Lung (tissue), 13 donors: Measurements from ENCODE around the gene KCTD20. TPM values are rescaled to one million over a fixed set of nuclear protein-coding genes. Genes with fewer than 3 reads are reported as not detected.

ENCODE experiments used
- ATAC-seq: fragments of 200-7000 bp; cut with Tn5 transposase; one replicate; pipeline ENCODE4 v1.9.1; 2020; ENCODE audit warnings: moderate number of reproducible peaks; ENCODE audit not compliant: insufficient read depth, low FRiP score
- DNase-seq, 3 donors: peaks; one replicate each; pipeline ENCODE4 v3.0.0-alpha.2; 2013 to 2017
- H3K27ac ChIP-seq, 2 donors: one replicate each; pipeline ENCODE4 v1.5.1; 2013; ENCODE audit warnings: mild to moderate bottlenecking in 2 of 2, moderate library complexity in 2 of 2, control low read depth in 1 of 2, inconsistent platforms in 1 of 2, low read depth in 1 of 2, low read length in 1 of 2
- H3K27me3 ChIP-seq, 3 donors: one replicate each; pipeline ENCODE4 v1.5.1; 2013; ENCODE audit warnings: low read length in 2 of 3; ENCODE audit not compliant: control insufficient read depth in 3 of 3, insufficient read depth in 3 of 3
- H3K36me3 ChIP-seq, 4 donors: one replicate each; pipeline ENCODE4 v1.5.1; 2013; ENCODE audit warnings: low read length in 4 of 4, mild to moderate bottlenecking in 1 of 4, moderate library complexity in 1 of 4; ENCODE audit not compliant: control insufficient read depth in 4 of 4, insufficient read depth in 4 of 4
- H3K4me1 ChIP-seq, 5 donors: one replicate each; pipeline ENCODE4 v1.5.1; 2013; ENCODE audit warnings: low read length in 5 of 5, mild to moderate bottlenecking in 2 of 5, moderate library complexity in 1 of 5; ENCODE audit not compliant: control insufficient read depth in 5 of 5, insufficient read depth in 5 of 5
- H3K4me3 ChIP-seq: one replicate; pipeline ENCODE4 v1.5.1; 2013; ENCODE audit warnings: mild to moderate bottlenecking, control low read depth, moderate library complexity
- H3K9ac ChIP-seq, 2 donors: one replicate each; pipeline ENCODE4 v1.5.1; 2013; ENCODE audit warnings: low read length in 2 of 2, control low read depth in 1 of 2; ENCODE audit not compliant: insufficient read depth in 1 of 2
- H3K9me3 ChIP-seq, 4 donors: one replicate each; pipeline ENCODE4 v1.5.1; 2013; ENCODE audit warnings: low read length in 3 of 4, mild to moderate bottlenecking in 1 of 4, moderate library complexity in 1 of 4; ENCODE audit not compliant: control insufficient read depth in 4 of 4, insufficient read depth in 3 of 4
- CTCF ChIP-seq: IDR thresholded peaks from 2 replicates; pipeline ENCODE4 v1.5.1; 2012; ENCODE audit warnings: mild to moderate bottlenecking; ENCODE audit errors: control extremely low read depth, extremely low read depth
- WGBS, 2 donors: extraction: QIAGEN DNeasy Blood & Tissue Kit; methylation state at CpG; one replicate each; pipeline ENCODE4 v1.1.7; 2013; 5-methylcytosine and 5-hydroxymethylcytosine counted together
- polyA plus RNA-seq, 2 donors: library from polyadenylated mRNA; stranded (reverse); fragments of 200-250 nt; gene quantifications; one replicate each; pipeline ENCODE4 v1.2.1, GENCODE V29; 2013
- small RNA-seq: library from RNA; depleted of rRNA; stranded (forward); fragments of <200 nt; gene quantifications from one replicate; pipeline ENCODE3, GENCODE V24; 2014; ENCODE audit warnings: low replicate concordance
- total RNA-seq, 2 donors: library from RNA; depleted of rRNA in 1 of 2; stranded (reverse); fragments of >200 nt in 1 of 2; gene quantifications; one replicate each; pipeline ENCODE4 v1.2.1, GENCODE V29; 2014 to 2021
- donor health status: control.
- donor health status: control.
- donor health status: Bipolar disorder and iron deficiency.
- donor health status: healthy.
- donor health status: DM: yes; HTN: yes; CAD: no.

KCTD20 gene
- total and polyA plus RNA-seq, 4 donors, result 11.5 to 56.7 (median 36.0) TPM

GRCh38 chr6:36533321-36533720, 90.5 kb downstream of the KCTD20 start:
- H3K27ac ChIP-seq, result no peak overlapping the region
- peaks cover 0 to 10% (median 0%) of the 10 kb centered on the region in 5 donors for H3K4me1 ChIP-seq
- H3K9ac ChIP-seq, result no peak overlapping the region
- ATAC-seq (no peak), DNase-seq (no peak)
- no peaks in the 10 kb centered on the region for H3K27me3 ChIP-seq
- H3K36me3 ChIP-seq, result peaks cover 2 to 10% (median 4%) of the 10 kb centered on the region in 4 donors
- H3K9me3 ChIP-seq, result no peaks in the 10 kb centered on the region
- no peak overlapping the region for H3K4me3 ChIP-seq
- 50 to 67% methylated on average over 1 of the region's 1 CpG for WGBS, 2 donors
- TF ChIP-seq CTCF, result no peak

- WGBS, 2 donors, result 96 to 97% methylated on average over 3 of the region's 3 CpGs
- H3K4me1 ChIP-seq, result peaks cover 0 to 10% (median 0%) of the 10 kb centered on the region in 5 donors
- TF ChIP-seq CTCF, result no peak
- peaks cover 6 to 17% (median 9%) of the 10 kb centered on the region in 4 donors for H3K36me3 ChIP-seq
- ATAC-seq (no peak), DNase-seq (no peak)
- no peak overlapping the region for H3K27ac ChIP-seq
- H3K9me3 ChIP-seq, result no peaks in the 10 kb centered on the region
- no peak overlapping the region for H3K9ac ChIP-seq
- H3K27me3 ChIP-seq, result no peaks in the 10 kb centered on the region
- H3K4me3 ChIP-seq, result no peak overlapping the region
These were observed 94.2 kb downstream of the KCTD20 start for GRCh38 chr6:36536873-36537547.

GRCh38 chr6:36539814-36540568, 97.2 kb downstream of the KCTD20 start:
- ATAC-seq (no peak), DNase-seq (no peak)
- H3K4me1 ChIP-seq, result peaks cover 0 to 14% (median 9%) of the 10 kb centered on the region in 5 donors
- no peak overlapping the region for H3K4me3 ChIP-seq
- no peaks in the 10 kb centered on the region for H3K27me3 ChIP-seq
- H3K9me3 ChIP-seq, result no peaks in the 10 kb centered on the region
- H3K27ac ChIP-seq, result peak overlapping the region in 1 of 2 donors; percentile 59
- TF ChIP-seq CTCF, result no peak
- H3K36me3 ChIP-seq, result peaks cover 6 to 17% (median 8%) of the 10 kb centered on the region in 4 donors
- 82 to 94% methylated on average over 4 of the region's 4 CpGs for WGBS, 2 donors
- H3K9ac ChIP-seq, result no peak overlapping the region

Small RNA genes lying within 50 kb of the gene (small RNA-seq; reads per million reads assigned to genes)
- not detected for gene RN7SL502P

Other genes starting within 250 kb of the KCTD20 start
- 10 to 100 TPM; 27.0 to 29.2 TPM for gene BRPF3, start 246.3 kb upstream of the KCTD20 start, total RNA-seq
- gene BRPF3, start 246.3 kb upstream of the KCTD20 start, polyA plus RNA-seq, result 10 to 100 TPM in 1 of 2 donors, 1 to 10 TPM in 1; 7.8 to 13.3 TPM
- gene PNPLA1, start 172.9 kb upstream of the KCTD20 start, total RNA-seq, result 1 to 10 TPM in 1 of 2 donors, under 1 TPM in 1; 0.43 to 1.3 TPM
- 1 to 10 TPM in 1 of 2 donors, under 1 TPM in 1; 0.06 to 5.6 TPM for gene PNPLA1, start 172.9 kb upstream of the KCTD20 start, polyA plus RNA-seq
- under 1 TPM; 0.06 to 0.09 TPM for gene BNIP5, start 106.1 kb upstream of the KCTD20 start, total RNA-seq
- gene BNIP5, start 106.1 kb upstream of the KCTD20 start, polyA plus RNA-seq, result under 1 TPM in 1 of 2 donors, not detected in 1; 0.02 TPM
- 1 to 10 TPM; 1.4 to 3.5 TPM for gene ETV7, start 55.3 kb upstream of the KCTD20 start, total RNA-seq
- 1 to 10 TPM; 3.7 to 6.6 TPM for gene ETV7, start 55.3 kb upstream of the KCTD20 start, polyA plus RNA-seq
- under 1 TPM in 1 of 2 donors, not detected in 1; 0.12 TPM for gene PXT1, start 146 bp upstream of the KCTD20 start, total RNA-seq
- gene PXT1, start 146 bp upstream of the KCTD20 start, polyA plus RNA-seq, result under 1 TPM in 1 of 2 donors, not detected in 1; 0.06 TPM
- gene STK38, start 104.5 kb downstream of the KCTD20 start, total RNA-seq, result 10 to 100 TPM; 23.2 to 36.1 TPM
- 10 to 100 TPM; 16.7 to 22.4 TPM for gene STK38, start 104.5 kb downstream of the KCTD20 start, polyA plus RNA-seq
- gene SRSF3, start 151.4 kb downstream of the KCTD20 start, total RNA-seq, result 100 to 1,000 TPM; 211 to 262 TPM
- gene SRSF3, start 151.4 kb downstream of the KCTD20 start, polyA plus RNA-seq, result 100 to 1,000 TPM; 145 to 267 TPM
- 10 to 100 TPM; 35.3 to 80.1 TPM for gene CDKN1A, start 235.7 kb downstream of the KCTD20 start, total RNA-seq
- gene CDKN1A, start 235.7 kb downstream of the KCTD20 start, polyA plus RNA-seq, result 100 to 1,000 TPM in 1 of 2 donors, 10 to 100 TPM in 1; 52.2 to 183 TPM